Mesodermal cell (in vitro differentiated cells): ENCODE measurements around the gene LRRK1.
"Not testable (repeated sequence)": the region's sequence is repeated elsewhere in the genome, so short reads cannot be mapped to it uniquely, and the experiment has no call there.

Experiments
- H3K27ac ChIP-seq: 2 replicates; pipeline ENCODE4 v1.7.0; 2013; ENCODE audit warnings: mild to moderate bottlenecking, low read depth, low read length, moderate library complexity; ENCODE audit not compliant: severe bottlenecking
- H3K36me3 ChIP-seq: 2 replicates; pipeline ENCODE4 v1.7.1; 2013; ENCODE audit warnings: mild to moderate bottlenecking, low read length, moderate library complexity; ENCODE audit not compliant: control insufficient read depth, insufficient read depth
- H3K4me1 ChIP-seq: one replicate; pipeline ENCODE4 v1.7.1; 2013; ENCODE audit warnings: mild to moderate bottlenecking, low read length; ENCODE audit not compliant: insufficient read depth, control insufficient read depth, poor library complexity, severe bottlenecking
- H3K4me3 ChIP-seq: 2 replicates; pipeline ENCODE4 v1.7.0; 2013; ENCODE audit warnings: low read length, control low read depth, mild to moderate bottlenecking; ENCODE audit not compliant: insufficient read depth, poor library complexity, severe bottlenecking; ENCODE audit errors: extremely low read depth
- H3K9me3 ChIP-seq: 2 replicates; pipeline ENCODE4 v1.7.1; 2013; ENCODE audit warnings: mild to moderate bottlenecking, low read length, moderate library complexity; ENCODE audit not compliant: control insufficient read depth
- WGBS, 2 experiments: methylation state at CpG; one replicate each; pipeline ENCODE4 v1.1.5; 2013; ENCODE audit warnings: missing lambda C conversion rate in 2 of 2; ENCODE audit not compliant: insufficient coverage in 2 of 2; 5-methylcytosine and 5-hydroxymethylcytosine counted together

The LRRK1 gene

DNA sequence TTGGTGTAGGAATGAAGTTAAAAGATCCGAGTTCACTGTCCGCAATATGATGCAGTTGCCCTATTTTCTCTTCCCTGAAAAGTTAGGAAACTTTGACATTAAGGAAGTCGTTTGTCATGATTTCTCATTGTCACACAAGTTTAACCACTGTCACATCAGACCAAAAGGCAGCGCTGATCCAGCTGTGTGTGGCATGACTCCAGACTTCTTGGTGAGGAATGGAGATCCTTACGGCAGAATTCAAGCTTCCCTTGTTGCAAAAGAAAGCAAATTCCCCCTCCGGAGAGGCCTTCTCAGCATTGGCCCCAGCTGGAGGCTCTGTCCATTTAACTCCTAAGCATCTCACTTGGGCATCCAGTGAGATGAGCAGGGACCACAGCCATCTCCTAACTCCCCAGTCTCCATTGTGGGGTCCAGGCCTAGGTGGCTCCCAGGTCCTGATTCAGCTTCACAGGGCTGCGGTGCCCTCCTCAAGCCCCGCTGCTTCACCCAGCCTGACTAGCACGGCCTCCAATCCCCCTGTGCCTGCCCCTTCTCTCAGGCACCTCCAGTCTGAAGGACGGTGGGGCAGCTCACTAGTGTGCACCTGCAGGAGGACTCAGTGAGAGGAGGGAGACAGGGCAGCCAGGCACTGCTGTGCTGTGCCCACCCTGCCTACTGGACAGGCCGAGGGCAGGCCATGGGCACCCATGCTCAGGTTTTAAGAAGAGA, 173.2 kb downstream of the LRRK1 start:
- H3K4me1 ChIP-seq, result peaks cover 13% of the 10 kb centered on the region
- no peaks in the 10 kb centered on the region for H3K9me3 ChIP-seq
- peak overlapping the region; percentile 84 for H3K27ac ChIP-seq
- WGBS, 2 experiments, result 90 to 91% methylated on average over 7 to 8 of the region's 11 CpGs
- H3K4me3 ChIP-seq, result no peak overlapping the region
- no peaks in the 10 kb centered on the region for H3K36me3 ChIP-seq

DNA sequence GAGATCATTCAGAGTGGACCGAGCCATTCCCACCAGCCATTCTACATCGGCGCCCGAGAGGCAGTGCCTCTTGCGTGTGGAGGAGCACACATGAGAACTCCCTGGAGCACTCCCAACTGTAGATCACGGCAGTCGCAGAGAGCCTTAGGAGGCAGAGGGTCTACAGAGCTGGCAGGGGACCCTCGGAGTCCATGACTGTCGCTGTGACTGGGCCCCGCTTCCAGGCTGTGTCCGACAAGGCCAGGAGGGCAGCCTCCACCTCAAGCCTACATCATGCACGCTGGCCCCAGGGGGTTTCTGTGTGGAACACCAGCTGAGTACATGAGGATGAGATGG, 173.7 kb downstream of the LRRK1 start:
- H3K36me3 ChIP-seq, result no peaks in the 10 kb centered on the region
- H3K4me3 ChIP-seq, result no peak overlapping the region
- 94 to 100% methylated on average over 9 to 12 of the region's 12 CpGs for WGBS, 2 experiments
- H3K27ac ChIP-seq, result no peak overlapping the region
- H3K4me1 ChIP-seq, result peaks cover 13% of the 10 kb centered on the region
- H3K9me3 ChIP-seq, result no peaks in the 10 kb centered on the region

DNA sequence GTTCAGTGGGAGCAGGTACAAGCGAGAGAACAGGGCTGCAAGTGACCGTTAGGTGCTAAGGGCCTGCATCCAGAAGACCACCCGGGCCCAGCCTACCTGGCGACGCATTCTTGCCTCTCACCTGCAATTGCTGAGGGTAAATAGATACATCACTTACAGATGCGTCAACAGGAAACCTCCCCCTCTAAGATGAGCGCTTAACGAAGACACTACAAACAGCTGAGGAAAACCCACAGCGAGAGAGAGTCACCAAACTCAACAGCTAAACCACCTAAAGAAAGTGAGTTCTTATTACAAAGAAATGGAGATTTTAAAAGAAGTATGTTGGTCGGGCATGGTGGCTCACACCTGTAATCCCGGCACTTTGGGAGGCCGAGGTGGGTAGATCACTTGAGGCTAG, 174.8 kb downstream of the LRRK1 start:
- Histone ChIP-seq H3K36me3 (no peaks in the 10 kb centered on the region), H3K9me3 (no peaks in the 10 kb centered on the region), H3K4me1 (peaks cover 13% of the 10 kb centered on the region), H3K4me3 (no peak overlapping the region), H3K27ac (no peak overlapping the region)
- WGBS, 2 experiments, result 92 to 99% methylated on average over 7 of the region's 12 CpGs

DNA sequence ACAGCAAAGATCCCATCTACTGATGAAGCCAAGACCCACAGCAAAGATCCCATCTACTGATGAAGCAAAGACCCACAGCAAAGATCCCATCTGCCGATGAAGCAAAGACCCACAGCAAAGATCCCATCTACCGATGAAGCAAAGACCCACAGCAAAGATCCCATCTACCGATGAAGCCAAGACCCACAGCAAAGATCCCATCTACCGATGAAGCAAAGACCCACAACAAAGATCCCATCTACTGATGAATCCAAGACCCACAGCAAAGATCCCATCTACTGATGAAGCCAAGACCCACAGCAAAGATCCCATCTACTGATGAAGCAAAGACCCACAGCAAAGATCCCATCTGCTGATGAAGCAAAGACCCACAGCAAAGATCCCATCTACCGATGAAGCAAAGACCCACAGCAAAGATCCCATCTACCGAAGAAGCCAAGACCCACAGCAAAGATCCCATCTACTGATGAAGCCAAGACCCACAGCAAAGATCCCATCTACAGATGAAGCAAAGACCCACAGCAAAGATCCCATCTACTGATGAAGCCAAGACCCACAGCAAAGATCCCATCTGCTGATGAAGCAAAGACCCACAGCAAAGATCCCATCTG, 176.7 kb downstream of the LRRK1 start:
- not testable (repeated sequence) for H3K9me3 ChIP-seq, H3K36me3 ChIP-seq, H3K27ac ChIP-seq, H3K4me3 ChIP-seq
- WGBS, 2 experiments, result 100% methylated on average over 1 of the region's 6 CpGs
- peaks cover 13% of the 10 kb centered on the region for H3K4me1 ChIP-seq

DNA sequence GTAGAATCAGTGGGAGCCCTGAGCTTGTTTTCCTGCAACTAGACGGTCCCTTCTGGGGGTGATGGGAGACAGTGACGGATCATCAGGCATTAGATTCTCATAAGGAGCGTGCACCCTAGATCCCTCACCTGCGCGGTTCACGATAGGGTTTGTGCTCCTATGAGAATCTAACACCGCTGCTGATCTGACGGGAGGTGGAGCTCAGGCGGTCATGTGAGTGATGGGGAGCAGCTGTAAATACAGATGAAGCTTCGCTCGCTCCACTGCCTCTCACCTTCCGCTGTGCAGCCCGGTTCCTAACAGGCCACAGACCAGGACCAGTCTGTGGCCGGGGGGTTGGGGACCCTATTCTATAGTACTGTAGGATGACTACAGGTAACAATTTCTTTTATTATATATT, 178.0 kb downstream of the LRRK1 start:
- Histone ChIP-seq H3K27ac (no peak overlapping the region), H3K36me3 (no peaks in the 10 kb centered on the region), H3K9me3 (no peaks in the 10 kb centered on the region), H3K4me3 (no peak overlapping the region), H3K4me1 (peaks cover 2% of the 10 kb centered on the region)
- WGBS, 2 experiments, result 96% methylated on average over 9 to 10 of the region's 14 CpGs

GRCh38 chr15:101099183-101099582, 180.0 kb downstream of the LRRK1 start:
- Histone ChIP-seq H3K36me3 (no peaks in the 10 kb centered on the region), H3K9me3 (no peaks in the 10 kb centered on the region), H3K4me1 (no peaks in the 10 kb centered on the region), H3K4me3 (no peak overlapping the region), H3K27ac (no peak overlapping the region)
- WGBS, 2 experiments, result 92 to 95% methylated on average over 7 to 10 of the region's 10 CpGs

- H3K4me1 ChIP-seq, result peaks cover 6% of the 10 kb centered on the region
- H3K9me3 ChIP-seq, result no peaks in the 10 kb centered on the region
- H3K36me3 ChIP-seq, result no peaks in the 10 kb centered on the region
- WGBS, 2 experiments, result 92 to 98% methylated on average over 9 of the region's 15 CpGs
- H3K27ac ChIP-seq, result no peak overlapping the region
- no peak overlapping the region for H3K4me3 ChIP-seq
Measured at GRCh38 chr15:101100118-101100517, 181.0 kb downstream of the LRRK1 start.

- no peaks in the 10 kb centered on the region for H3K9me3 ChIP-seq
- H3K4me3 ChIP-seq, result no peak overlapping the region
- H3K27ac ChIP-seq, result no peak overlapping the region
- H3K36me3 ChIP-seq, result no peaks in the 10 kb centered on the region
- WGBS, 2 experiments, result 88 to 91% methylated on average over 22 to 29 of the region's 29 CpGs
- peaks cover 13% of the 10 kb centered on the region for H3K4me1 ChIP-seq
Measured at GRCh38 chr15:101100593-101101442, 181.7 kb downstream of the LRRK1 start.

DNA sequence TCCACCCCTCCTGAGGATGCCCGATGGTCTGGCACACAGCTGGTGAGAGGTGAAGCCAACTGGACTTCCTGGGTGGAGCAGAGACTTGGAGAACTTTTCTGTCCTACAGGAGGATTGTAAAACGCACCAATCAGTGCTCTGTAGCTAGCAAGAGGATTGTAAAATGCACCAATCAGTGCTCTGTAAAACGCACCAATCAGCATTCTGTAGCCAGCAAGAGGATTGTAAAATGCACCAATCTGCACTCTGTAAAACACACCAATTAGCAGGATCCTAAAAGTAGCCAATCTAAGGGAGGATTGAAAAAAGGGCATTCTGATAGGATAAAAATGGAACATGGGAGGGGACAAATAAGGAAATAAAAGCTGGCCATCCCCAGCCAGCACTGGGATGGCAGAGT, 182.5 kb downstream of the LRRK1 start:
- Histone ChIP-seq H3K36me3 (no peaks in the 10 kb centered on the region), H3K4me1 (peaks cover 16% of the 10 kb centered on the region), H3K9me3 (no peaks in the 10 kb centered on the region), H3K27ac (no peak overlapping the region), H3K4me3 (no peak overlapping the region)
- WGBS, 2 experiments, result 90 to 93% methylated on average over 1 to 2 of the region's 3 CpGs

DNA sequence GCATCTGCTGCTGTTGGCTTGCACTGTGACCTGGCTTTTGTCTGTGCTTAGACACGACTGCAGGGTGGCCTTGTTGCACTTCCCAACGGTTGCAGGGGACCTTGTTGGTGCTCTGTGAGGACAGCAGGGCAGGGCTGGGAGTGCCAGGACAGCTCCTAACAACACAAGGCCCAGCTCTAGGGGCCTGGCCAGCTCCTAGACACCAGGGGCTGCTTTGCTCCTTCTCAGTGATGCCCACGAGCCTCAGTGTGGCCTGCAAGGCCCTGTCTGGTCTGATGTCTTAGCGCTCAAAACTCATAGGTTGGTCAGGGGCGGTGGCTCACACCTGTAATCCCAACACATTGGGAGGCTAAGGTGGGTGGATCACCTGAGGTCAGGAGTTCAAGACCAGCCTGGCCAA, 183.6 kb downstream of the LRRK1 start:
- no peaks in the 10 kb centered on the region for H3K9me3 ChIP-seq
- H3K27ac ChIP-seq, result no peak overlapping the region
- no peak overlapping the region for H3K4me3 ChIP-seq
- H3K4me1 ChIP-seq, result peaks cover 16% of the 10 kb centered on the region
- 75 to 85% methylated on average over 3 of the region's 5 CpGs for WGBS, 2 experiments
- no peaks in the 10 kb centered on the region for H3K36me3 ChIP-seq

DNA sequence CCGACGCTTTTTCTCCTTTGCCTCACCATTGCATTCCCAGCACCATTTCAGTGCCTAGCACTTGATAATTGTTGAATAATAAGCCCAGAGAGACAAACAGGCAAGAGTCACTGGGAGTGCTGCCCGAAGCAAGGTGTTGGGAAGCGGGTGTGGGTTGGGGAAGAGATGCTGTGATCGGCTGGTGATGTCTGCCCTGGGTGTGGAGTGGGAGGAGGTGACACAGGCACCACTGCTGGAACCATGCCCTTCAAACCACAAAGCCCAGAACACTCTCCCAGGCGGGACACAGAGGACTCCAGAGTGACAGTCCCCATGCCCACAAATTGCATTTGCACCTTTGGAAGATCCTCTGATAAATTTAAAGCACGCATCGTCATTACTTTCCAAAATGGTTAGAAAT, 184.4 kb downstream of the LRRK1 start:
- Histone ChIP-seq H3K27ac (no peak overlapping the region), H3K36me3 (no peaks in the 10 kb centered on the region), H3K4me1 (peaks cover 16% of the 10 kb centered on the region), H3K4me3 (no peak overlapping the region), H3K9me3 (no peaks in the 10 kb centered on the region)
- WGBS, 2 experiments, result 89 to 95% methylated on average over 3 to 4 of the region's 8 CpGs
